Limb (tissue), 2 donors: ENCODE data around the gene B3GAT2.
"Not testable (repeated sequence)": the region's sequence is repeated elsewhere in the genome, so short reads cannot be mapped to it uniquely, and the experiment has no call there.

Source experiments
- DNase-seq, 2 donors: peaks; one replicate each; pipeline ENCODE4 v3.0.0-alpha.2; 2016; ENCODE audit errors: extremely low spot score in 2 of 2

Gene B3GAT2

GRCh38 chr6:70956451-70957283 lies at the start of gene B3GAT2:
Gene B3GAT2 (minus strand): TSS chr6:70957060. CDS start chr6:70956429, 631 bp downstream.
- peak; percentile 18 to 80 for DNase-seq

- no peak for DNase-seq
Measured at GRCh38 chr6:70998148-70998547, 41.3 kb upstream of the B3GAT2 start.

GRCh38 chr6:70997379-70997778 lies 40.5 kb upstream of the B3GAT2 start:
- DNase-seq = no peak

GRCh38 chr6:70996106-70996505 lies 39.2 kb upstream of the B3GAT2 start:
- no peak for DNase-seq

- no peak for DNase-seq
Measured at GRCh38 chr6:70995411-70995810, 38.6 kb upstream of the B3GAT2 start.

GRCh38 chr6:70991253-70991652 lies 34.4 kb upstream of the B3GAT2 start:
- DNase-seq = no peak

- no peak for DNase-seq
Measured at GRCh38 chr6:70985156-70985555, 28.3 kb upstream of the B3GAT2 start.

GRCh38 chr6:70982747-70983146 lies 25.9 kb upstream of the B3GAT2 start:
- DNase-seq = no peak

GRCh38 chr6:70980727-70981126 lies 23.9 kb upstream of the B3GAT2 start:
- DNase-seq = peak in 1 of 2 donors; percentile 38

GRCh38 chr6:70973604-70974003 lies 16.7 kb upstream of the B3GAT2 start:
- no peak for DNase-seq

- DNase-seq = no peak
Measured at GRCh38 chr6:70967049-70967448, 10.2 kb upstream of the B3GAT2 start.

- DNase-seq = no peak
Measured at GRCh38 chr6:70957284-70957617, 391 bp upstream of the B3GAT2 start.

GRCh38 chr6:70956191-70956450 lies 739 bp downstream of the B3GAT2 start:
- no peak for DNase-seq

- peak; percentile 83 to 94 for DNase-seq
Measured at GRCh38 chr6:70955441-70956190, 1.2 kb downstream of the B3GAT2 start.

- DNase-seq = no peak
Measured at GRCh38 chr6:70954750-70955149, 2.1 kb downstream of the B3GAT2 start.

GRCh38 chr6:70954176-70954575 lies 2.7 kb downstream of the B3GAT2 start:
- DNase-seq = no peak

- DNase-seq = no peak
Measured at GRCh38 chr6:70952608-70953165, 4.2 kb downstream of the B3GAT2 start.

GRCh38 chr6:70944321-70944720 lies 12.5 kb downstream of the B3GAT2 start:
- not testable (repeated sequence) for DNase-seq

- DNase-seq = no peak
Measured at GRCh38 chr6:70933853-70934252, 23.0 kb downstream of the B3GAT2 start.

- DNase-seq = no peak
Measured at GRCh38 chr6:70905742-70906141, 51.1 kb downstream of the B3GAT2 start.

- no peak for DNase-seq
Measured at GRCh38 chr6:70903665-70904452, 53.0 kb downstream of the B3GAT2 start.

- no peak for DNase-seq
Measured at GRCh38 chr6:70901324-70901723, 55.5 kb downstream of the B3GAT2 start.
